GM18520 (cell line): ENCODE data around the gene RAB3IP.
"Not testable (repeated sequence)": the region's sequence is repeated elsewhere in the genome, so short reads cannot be mapped to it uniquely, and the experiment has no call there.

Experiments
- ATAC-seq: cut with Tn5 transposase; IDR thresholded peaks from one replicate; pipeline ENCODE4 v1.9.1; 2021; ENCODE audit not compliant: unreplicated experiment

The RAB3IP gene

DNA sequence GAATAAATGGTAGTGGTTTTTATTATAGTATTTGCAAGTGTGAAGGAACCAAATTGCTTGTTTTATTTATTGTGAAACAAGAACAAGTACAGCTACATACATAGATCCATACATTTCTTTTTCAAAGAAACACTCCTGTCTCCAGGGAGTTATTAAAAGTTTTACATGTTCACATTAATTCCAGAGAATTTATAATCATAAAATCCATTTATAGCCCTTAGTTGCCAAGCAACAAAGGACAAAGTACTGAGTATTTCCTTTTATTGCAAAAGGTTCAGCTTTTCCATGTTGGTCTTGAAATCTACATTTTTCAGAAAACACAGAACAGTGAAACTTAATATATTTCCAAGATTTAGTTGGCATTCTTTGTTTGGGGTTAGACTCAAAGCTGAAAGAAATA lies 95.9 kb downstream of the RAB3IP start:
- ATAC-seq, result no peak

DNA sequence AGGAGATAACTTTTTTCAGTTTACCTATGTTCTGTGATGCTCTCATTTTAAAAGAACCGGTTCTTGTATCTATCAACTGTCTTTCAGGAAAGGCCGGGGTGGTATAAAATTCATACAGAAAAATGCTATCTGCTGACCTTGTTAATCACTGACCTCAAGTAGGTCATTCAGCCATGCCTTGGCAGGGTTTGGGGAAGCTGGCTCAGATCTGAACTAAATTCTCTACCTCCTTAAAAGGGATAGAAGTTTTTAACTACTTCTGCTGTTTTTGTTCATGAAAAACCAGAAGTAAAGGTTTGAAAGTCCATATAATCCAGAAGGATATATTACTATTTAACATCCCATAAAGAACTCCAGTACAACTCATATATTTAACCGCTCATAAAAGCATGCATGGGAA lies 96.4 kb downstream of the RAB3IP start:
- no peak for ATAC-seq

DNA sequence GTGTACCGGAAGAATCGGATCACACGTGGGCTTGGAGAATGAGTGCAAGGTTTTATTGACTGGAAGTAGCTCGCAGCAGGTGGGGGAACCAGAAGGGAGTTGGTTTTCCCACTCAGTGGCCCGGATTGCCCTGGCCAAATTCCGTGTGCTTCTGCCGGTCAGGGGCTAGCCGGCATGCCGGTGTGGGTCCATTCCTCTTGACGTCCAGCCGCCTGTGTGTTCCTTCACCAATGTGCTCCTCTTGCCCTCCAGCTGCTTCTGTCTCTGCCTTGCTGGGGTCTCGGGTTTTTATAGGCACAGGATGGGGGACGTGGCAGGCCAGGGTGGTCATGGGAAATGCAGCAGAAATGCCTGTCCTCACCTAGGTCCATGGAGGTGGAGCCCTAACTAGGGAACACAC lies 97.4 kb downstream of the RAB3IP start:
- ATAC-seq, result no peak

DNA sequence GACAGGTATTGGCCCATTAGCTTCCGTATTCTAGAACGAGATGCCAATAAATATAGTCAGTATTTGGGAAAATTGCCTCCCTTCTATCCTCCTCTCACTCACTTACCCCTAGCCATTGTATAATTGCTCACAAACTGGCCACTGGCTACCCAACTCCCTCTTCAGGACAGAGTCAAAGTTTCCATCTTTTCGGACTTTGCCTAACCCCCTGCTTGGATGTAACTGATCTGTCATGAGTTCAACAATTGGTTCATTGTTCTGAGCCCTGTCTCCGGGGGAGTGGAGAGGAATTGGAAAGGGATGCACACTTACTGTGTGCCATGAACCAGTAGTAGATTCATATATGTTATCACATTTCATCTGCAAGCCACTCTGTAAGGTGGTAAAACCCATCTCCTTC lies 98.5 kb downstream of the RAB3IP start:
- no peak for ATAC-seq

DNA sequence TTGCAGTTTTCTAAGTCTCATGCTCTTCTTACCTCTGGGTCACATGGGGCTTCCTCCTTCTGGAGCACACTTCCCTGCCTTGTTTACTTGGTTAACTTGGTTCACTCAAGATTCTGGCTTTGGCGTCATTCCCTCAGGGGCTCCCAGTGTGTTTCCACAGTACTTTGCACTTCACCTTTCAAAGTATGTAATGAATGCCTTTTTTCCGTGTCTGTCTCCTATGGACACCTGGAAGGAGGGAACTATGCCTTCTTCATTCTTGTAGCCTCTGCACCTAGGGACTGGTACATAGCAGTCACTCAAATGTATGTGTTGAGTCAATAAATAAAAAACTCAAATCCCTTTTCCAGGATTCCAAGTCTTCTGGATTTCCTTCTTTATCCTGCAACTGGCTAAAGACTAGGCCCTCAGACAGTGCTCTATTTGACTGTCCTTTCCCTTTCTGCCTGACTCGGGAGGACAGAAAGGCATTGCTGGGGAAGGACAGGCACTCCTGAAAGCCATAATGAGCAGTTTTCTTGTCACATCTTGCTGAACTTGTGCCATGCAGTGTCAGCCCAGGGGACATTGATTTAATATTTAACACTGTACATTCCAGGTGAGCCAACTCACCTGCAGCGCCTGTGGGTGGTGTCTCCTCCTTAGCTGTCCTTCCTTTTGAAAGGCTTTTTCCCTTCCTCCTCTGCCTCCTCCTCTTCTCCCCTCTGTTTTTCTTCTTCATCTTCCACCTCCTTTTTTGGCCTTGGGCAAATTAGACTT lies 99.2 kb downstream of the RAB3IP start:
- no peak for ATAC-seq

DNA sequence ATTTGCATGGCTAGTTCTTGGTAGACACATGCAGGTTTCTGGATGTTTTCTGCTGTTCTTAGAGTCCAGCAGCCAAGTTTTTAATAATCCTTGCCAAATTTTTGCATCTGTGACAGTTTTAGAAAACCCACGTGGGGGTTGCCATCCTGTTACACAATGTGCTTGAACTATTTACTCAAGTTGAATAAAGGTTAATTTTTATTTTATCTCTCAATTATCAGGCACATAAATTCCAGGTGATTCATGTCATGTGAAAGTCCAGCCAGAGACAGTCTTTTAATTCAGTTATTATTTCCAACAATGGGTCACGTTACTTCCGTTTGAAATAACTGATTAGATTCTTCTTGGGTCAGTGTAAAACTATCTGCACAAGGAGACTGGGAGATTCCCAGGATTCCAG lies 102.1 kb downstream of the RAB3IP start:
- no peak for ATAC-seq

DNA sequence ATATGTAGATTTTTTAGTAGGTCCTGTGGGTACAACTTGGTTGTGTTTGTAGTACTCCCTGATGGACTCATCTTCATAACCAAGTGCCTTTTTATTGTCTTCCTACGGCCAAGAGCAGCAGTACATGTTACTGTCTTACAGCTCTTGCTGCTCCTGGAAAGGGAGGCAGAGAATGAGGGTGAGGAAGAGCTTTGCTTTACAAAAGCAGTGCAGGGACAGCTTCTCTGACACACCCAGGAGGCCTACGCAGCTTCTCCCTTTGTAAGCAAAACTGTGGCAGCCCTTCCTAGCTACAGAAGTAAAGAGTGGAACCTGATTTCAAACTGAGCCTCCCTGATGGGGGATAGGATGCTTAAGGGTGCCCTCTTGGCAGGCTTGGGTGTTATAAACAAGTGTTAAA lies 104.9 kb downstream of the RAB3IP start:
- no peak for ATAC-seq

DNA sequence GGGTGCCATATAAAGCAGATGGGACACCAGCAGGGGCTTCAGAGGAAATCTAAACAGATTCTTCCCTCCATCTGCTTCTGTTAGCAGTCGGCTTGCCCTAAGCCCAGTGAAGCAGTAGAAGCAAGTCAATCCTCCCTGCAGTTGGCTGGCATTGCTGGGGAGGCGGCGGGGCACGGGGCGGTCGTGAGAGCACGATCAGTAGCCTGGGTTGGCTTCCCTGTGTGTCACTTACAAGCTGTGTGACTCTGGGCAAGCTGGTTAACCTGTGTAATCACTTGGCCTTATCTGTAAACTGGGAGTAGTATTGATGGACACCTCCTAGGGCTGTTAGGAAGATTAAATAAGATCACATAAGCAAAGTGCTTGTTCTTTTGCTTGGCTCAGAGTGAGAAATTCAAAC lies 105.8 kb downstream of the RAB3IP start:
- no peak for ATAC-seq

DNA sequence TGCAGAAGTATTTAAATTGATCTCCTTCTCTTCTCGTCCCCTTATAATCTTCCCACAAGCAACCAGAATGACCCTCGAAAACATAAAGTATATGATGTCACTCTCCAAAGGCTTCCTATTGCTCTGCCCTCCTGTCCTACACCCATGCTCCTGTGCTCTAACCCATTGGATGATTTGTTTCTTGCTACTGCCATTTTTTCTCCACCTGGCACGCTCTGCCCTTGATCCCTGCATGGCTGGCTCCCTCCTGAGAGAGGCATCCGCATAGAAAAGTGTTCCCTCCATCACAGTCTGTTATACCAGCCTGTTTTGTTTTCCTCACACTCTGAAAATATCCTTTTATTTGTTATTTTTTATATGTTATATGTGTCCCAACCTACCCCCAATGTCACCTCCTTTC lies 106.2 kb downstream of the RAB3IP start:
- ATAC-seq, result no peak

DNA sequence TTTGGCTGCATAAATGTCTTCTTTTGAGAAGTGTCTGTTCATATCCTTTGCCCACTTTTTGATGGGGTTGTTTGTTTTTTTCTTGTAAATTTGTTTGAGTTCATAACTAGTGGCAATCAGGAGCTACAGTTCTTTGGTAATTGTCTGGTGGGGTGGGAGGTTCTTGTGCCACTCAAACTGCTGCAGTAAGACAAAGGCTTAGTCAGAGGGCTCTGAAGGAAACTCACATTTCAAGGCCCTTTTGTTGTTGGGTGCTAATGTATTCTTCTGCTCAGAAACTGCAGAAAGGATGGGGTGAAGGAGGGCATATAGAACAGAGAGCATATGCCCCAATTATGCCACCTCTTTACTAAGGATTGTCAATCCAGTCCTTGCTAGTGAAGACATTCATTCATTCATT lies 108.3 kb downstream of the RAB3IP start:
- ATAC-seq, result no peak

DNA sequence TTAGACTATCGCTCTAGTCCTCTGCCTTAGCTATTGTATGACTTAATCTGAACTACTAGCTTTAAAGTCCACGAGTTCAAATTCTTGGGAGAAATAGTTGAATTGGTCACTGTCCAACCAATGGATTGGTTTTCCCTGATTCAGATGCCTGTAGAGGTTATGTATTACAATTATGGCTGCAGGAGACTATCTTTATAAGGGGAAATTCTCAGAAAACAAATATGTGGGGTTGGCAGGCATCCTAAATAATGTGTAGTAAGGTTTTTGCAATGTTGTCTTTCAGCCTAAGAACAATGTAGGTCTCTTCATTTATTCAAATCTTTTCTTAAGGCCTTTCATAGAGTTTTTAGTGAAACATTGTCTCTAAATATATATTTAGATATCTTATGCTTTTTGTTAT lies 113.3 kb downstream of the RAB3IP start:
- no peak for ATAC-seq

DNA sequence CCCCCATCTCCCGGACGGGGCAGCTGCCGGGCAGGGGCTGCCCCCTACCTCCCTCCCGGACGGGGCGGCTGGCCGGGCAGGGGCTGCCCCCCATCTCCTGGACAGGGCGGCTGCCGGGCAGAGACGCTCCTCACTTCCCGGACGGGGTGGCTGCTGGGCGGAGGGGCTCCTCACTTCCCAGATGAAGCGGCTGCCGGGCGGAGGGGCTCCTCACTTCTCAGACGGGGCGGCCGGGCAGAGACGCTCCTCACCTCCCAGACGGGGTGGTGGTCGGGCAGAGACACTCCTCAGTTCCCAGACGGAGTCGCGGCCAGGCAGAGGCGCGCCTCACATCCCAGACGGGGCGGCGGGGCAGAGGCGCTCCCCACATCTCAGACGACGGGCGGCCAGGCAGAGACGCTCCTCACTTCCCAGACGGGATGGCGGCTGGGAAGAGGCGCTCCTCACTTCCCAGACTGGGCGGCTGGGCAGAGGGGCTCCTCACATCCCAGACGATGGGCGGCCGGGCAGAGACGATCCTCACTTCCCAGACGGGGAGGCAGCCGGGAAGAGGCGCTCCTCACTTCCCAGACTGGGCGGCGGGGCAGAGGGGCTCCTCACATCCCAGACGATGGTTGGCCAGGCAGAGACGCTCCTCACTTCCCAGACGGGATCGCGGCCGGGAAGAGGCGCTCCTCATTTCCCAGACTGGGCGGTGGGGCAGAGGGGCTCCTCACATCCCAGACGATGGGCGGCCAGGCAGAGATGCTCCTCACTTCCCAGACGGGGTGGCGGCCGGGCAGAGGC lies 114.7 kb downstream of the RAB3IP start:
- not testable (repeated sequence) for ATAC-seq

DNA sequence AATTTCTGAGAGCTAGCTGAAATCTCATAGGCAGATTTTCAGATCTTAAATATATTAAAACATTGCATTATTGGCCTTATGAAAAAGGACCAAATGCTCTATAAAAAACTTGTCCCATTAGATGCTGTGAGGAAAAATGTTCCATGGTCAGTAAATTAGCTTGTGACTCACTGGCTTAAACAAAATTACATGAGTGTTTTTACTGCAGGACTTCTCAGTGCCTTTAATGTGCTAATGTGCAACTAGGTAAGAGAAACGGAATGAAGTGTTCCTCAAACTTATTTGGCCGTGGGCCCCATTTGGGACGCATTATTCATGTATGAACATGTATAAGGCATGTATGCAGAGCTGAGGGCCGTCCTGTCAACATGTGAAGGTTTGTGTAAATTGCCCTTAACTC lies 128.0 kb downstream of the RAB3IP start:
- no peak for ATAC-seq

DNA sequence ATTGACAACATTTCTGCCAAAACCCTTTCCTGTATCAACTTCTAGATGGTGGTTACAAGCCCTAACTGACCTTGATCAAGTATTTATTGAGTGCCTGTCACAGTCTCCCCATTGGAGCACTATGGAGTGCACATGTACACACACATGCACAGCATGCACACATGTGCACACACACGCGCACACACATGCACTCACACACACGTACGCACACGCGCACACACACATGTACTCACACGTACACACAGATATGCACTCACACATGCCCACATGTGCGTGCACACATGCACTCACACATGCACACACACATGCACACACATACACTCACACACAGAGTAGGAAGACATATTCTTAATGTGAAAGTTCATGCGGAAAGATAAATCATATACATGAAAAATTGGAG lies 130.0 kb downstream of the RAB3IP start:
- no peak for ATAC-seq

DNA sequence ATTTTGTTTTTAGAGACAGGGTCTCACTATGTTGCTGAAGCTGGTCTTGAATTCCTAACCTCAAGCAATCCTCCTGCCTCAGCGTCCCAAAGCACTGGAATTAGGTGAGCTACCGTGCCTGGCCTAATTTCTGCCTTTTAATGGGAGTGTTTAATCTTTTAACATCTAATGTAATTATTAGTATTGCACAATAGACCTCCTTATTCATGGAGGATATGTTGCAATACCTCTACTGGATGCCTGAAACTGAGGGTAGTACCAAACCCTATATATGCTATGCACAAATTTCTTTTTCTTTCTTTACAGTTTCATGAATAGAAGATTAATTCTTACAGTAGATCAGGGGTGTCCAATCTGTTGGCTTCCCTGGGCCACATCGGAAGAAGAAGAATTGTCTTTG lies 134.1 kb downstream of the RAB3IP start:
- no peak for ATAC-seq
